HepG2 (cell line): ENCODE measurements around the gene HEXIM1. TPM values are rescaled to one million over a fixed set of nuclear protein-coding genes. Genes with fewer than 3 reads are reported as not detected.

Experiments used
- AKAP8 ChIP-seq: sonication (generic); formaldehyde crosslinking; IDR thresholded peaks from 2 replicates; pipeline ENCODE4 v1.5.1; 2020; ENCODE audit warnings: mild to moderate bottlenecking, missing genetic modification reagents
- CCAR2 ChIP-seq: fragments of 200-400 bp; formaldehyde crosslinking; optimal IDR thresholded peaks from 2 replicates; pipeline ENCODE3; 2018; ENCODE audit warnings: low read depth, mild to moderate bottlenecking, low read length, moderate library complexity
- EHMT2 ChIP-seq: fragments of 200-600 bp; sonication (generic); IDR thresholded peaks from 2 replicates; pipeline ENCODE4 v1.7.0; 2017; ENCODE audit warnings: antibody characterized with exemption, low read depth, low read length, borderline replicate concordance
- HDAC2 ChIP-seq: sonication (generic); formaldehyde crosslinking; IDR thresholded peaks from 2 replicates; pipeline ENCODE4 v1.4.0; 2020; ENCODE audit warnings: missing genetic modification reagents
- HMG20B ChIP-seq: conservative IDR thresholded peaks from 2 replicates; pipeline ENCODE4 v1.6.1; 2016; ENCODE audit warnings: missing genetic modification reagents, missing compliant biosample characterization
- MYNN ChIP-seq: sonication (generic); formaldehyde crosslinking; IDR thresholded peaks from 2 replicates; pipeline ENCODE4 v1.4.0; 2020; ENCODE audit warnings: mild to moderate bottlenecking, low read depth, missing genetic modification reagents
- NFE2 ChIP-seq: sonication (generic); formaldehyde crosslinking; IDR thresholded peaks from 2 replicates; pipeline ENCODE4 v1.4.0; 2020; ENCODE audit warnings: missing genetic modification reagents
- NFE2L2 ChIP-seq: fragments of 150-350 bp; IDR thresholded peaks from 2 replicates; pipeline ENCODE4 v1.6.1; 2014; ENCODE audit warnings: low read length
- SRSF1 ChIP-seq: fragments of 200-400 bp; formaldehyde crosslinking; optimal IDR thresholded peaks from 2 replicates; pipeline ENCODE3; 2017; ENCODE audit warnings: mild to moderate bottlenecking, low read depth, low read length, moderate library complexity
- ZFP62 ChIP-seq: sonication (generic); formaldehyde crosslinking; IDR thresholded peaks from 2 replicates; pipeline ENCODE4 v1.4.0; 2020; ENCODE audit warnings: missing genetic modification reagents
- ZNF142 ChIP-seq: sonication (generic); formaldehyde crosslinking; IDR thresholded peaks from 2 replicates; pipeline ENCODE4 v1.4.0; 2020; ENCODE audit warnings: missing genetic modification reagents
- ZNF44 ChIP-seq: sonication (generic); formaldehyde crosslinking; IDR thresholded peaks from 2 replicates; pipeline ENCODE4 v1.5.1; 2020; ENCODE audit warnings: mild to moderate bottlenecking, missing genetic modification reagents
- ZNF546 ChIP-seq: sonication (generic); formaldehyde crosslinking; conservative IDR thresholded peaks from 2 replicates; pipeline ENCODE4 v1.8.1; 2023; ENCODE audit warnings: mild to moderate bottlenecking, missing genetic modification reagents
- ZNF619 ChIP-seq: sonication (generic); formaldehyde crosslinking; IDR thresholded peaks from 2 replicates; pipeline ENCODE4 v1.4.0; 2020; ENCODE audit warnings: mild to moderate bottlenecking, missing genetic modification reagents
- polyA plus RNA-seq, 8 experiments: library from polyadenylated mRNA; depleted of rRNA in 3 of 8; stranded (reverse) in 7 of 8; unstranded in 1 of 8; fragments of >200 nt; fragmentation: Illumina TruSeq in 4 of 8; extraction: Trizol in 4 of 8; gene quantifications; 2 replicates each; pipeline versions ENCODE4 v1.2.1 to v1.2.3, GENCODE V29; 2011 to 2016; ENCODE audit warnings: low read depth in 4 of 8, missing spikeins in 1 of 8, mixed read lengths in 1 of 8; ENCODE audit not compliant: insufficient read depth in 1 of 8
- total RNA-seq, 5 experiments: library from RNA; depleted of rRNA; stranded (reverse); fragments of >200 nt; fragmentation: Illumina TruSeq; extraction: Trizol; gene quantifications; 2 replicates each; pipeline ENCODE4 v1.2.3, GENCODE V29; 2016; ENCODE audit warnings: low read depth in 1 of 5
- TF ChIP-seq, protein P1 (sequence below), 2 experiments: fragments of 450-650 bp in 1 of 2; sonication (generic) in 1 of 2; formaldehyde crosslinking in 1 of 2; IDR thresholded peaks; 2 replicates each; pipeline versions ENCODE4 v1.6.1 to v1.8.0; 2016 to 2022; ENCODE audit warnings: antibody characterized with exemption in 1 of 2, mild to moderate bottlenecking in 1 of 2, missing genetic modification reagents in 1 of 2

The HEXIM1 gene
- total and polyA plus RNA-seq, 2 of the 13 experiments (the other 11 are each of a cell fraction or from before 2014, with no cell fraction given), result 10.5 to 16.6 TPM

GRCh38 chr17:45112559-45113423 is 35.5 kb upstream of the HEXIM1 start (continued):
- TF ChIP-seq, protein P1, sequence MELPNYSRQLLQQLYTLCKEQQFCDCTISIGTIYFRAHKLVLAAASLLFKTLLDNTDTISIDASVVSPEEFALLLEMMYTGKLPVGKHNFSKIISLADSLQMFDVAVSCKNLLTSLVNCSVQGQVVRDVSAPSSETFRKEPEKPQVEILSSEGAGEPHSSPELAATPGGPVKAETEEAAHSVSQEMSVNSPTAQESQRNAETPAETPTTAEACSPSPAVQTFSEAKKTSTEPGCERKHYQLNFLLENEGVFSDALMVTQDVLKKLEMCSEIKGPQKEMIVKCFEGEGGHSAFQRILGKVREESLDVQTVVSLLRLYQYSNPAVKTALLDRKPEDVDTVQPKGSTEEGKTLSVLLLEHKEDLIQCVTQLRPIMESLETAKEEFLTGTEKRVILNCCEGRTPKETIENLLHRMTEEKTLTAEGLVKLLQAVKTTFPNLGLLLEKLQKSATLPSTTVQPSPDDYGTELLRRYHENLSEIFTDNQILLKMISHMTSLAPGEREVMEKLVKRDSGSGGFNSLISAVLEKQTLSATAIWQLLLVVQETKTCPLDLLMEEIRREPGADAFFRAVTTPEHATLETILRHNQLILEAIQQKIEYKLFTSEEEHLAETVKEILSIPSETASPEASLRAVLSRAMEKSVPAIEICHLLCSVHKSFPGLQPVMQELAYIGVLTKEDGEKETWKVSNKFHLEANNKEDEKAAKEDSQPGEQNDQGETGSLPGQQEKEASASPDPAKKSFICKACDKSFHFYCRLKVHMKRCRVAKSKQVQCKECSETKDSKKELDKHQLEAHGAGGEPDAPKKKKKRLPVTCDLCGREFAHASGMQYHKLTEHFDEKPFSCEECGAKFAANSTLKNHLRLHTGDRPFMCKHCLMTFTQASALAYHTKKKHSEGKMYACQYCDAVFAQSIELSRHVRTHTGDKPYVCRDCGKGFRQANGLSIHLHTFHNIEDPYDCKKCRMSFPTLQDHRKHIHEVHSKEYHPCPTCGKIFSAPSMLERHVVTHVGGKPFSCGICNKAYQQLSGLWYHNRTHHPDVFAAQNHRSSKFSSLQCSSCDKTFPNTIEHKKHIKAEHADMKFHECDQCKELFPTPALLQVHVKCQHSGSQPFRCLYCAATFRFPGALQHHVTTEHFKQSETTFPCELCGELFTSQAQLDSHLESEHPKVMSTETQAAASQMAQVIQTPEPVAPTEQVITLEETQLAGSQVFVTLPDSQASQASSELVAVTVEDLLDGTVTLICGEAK (IDR thresholded peaks at IDR 0.05), result no peak
- TF ChIP-seq, protein P1 (CRISPR knock-in tag; IDR thresholded peaks at IDR 0.05), result no peak
- no peak for TF ChIP-seq ZNF44 (CRISPR knock-in tag)
- TF ChIP-seq NFE2 (CRISPR knock-in tag), result no peak
- no peak for TF ChIP-seq MYNN (CRISPR knock-in tag)
- no peak for TF ChIP-seq ZFP62 (CRISPR knock-in tag)
- no peak for TF ChIP-seq AKAP8 (CRISPR knock-in tag)
- TF ChIP-seq CCAR2, result no peak
- TF ChIP-seq NFE2L2, result no peak
- no peak for TF ChIP-seq HDAC2 (CRISPR knock-in tag)
- no peak for TF ChIP-seq ZNF546 (CRISPR knock-in tag)
- no peak for TF ChIP-seq SRSF1
- no peak for TF ChIP-seq HMG20B (CRISPR knock-in tag)
- TF ChIP-seq ZNF142, result no peak
- TF ChIP-seq ZNF619 (CRISPR knock-in tag), result no peak
- TF ChIP-seq EHMT2, result no peak
